K562 (cell line): ENCODE data around the gene GTF2IRD2. TPM values are rescaled to one million over a fixed set of nuclear protein-coding genes. Genes with fewer than 3 reads are reported as not detected.
"Not testable (repeated sequence)": the region's sequence is repeated elsewhere in the genome, so short reads cannot be mapped to it uniquely, and the experiment has no call there.

Experiments
- ATAC-seq: fragments of 200-7000 bp; cut with Tn5 transposase; 3 replicates; pipeline ENCODE4 v1.9.1; 2020; ENCODE audit warnings: moderate library complexity
- BruUV-seq: library from RNA; stranded (reverse); fragments of 400-500 nt; replicated peaks from 2 replicates; lab custom pipeline; 2021; lab: Mats Ljungman, UMichigan
- CTCF ChIA-PET: fragments of 300-600 bp; formaldehyde crosslinking; extraction: SDS; loops from one replicate; lab custom pipeline; 2021; ENCODE audit warnings: low intra/inter-chr PET ratio; lab: Yijun Ruan, JAX
- POLR2A ChIA-PET: fragments of 300-600, 350-650 bp; sonication (Branson Sonifier 250); formaldehyde crosslinking; extraction: SDS; loops from one replicate; lab custom pipeline; 2021; ENCODE audit warnings: antibody characterized with exemption, inconsistent platforms; lab: Yijun Ruan, JAX
- DNase-seq, 4 experiments: peaks; one replicate each; pipeline versions ENCODE4 v3.0.0 to v3.0.0-alpha.2; 2011 to 2018; ENCODE audit warnings: low spot score in 3 of 4, mixed read lengths in 3 of 4; ENCODE audit errors: extremely low read depth in 1 of 4
- FAIRE-seq: peaks from 2 replicates; lab custom pipeline; 2011; peaks lifted over from hg19 to GRCh38; lab: Jason Lieb, UNC
- H2AFZ ChIP-seq: 2 replicates; pipeline ENCODE4 v1.6.0; 2011; ENCODE audit warnings: low read depth, low read length, control low read depth, inconsistent platforms
- H3K27ac ChIP-seq: fragments of 200-600 bp; 3 replicates; pipeline ENCODE4 v1.8.0; 2011; ENCODE audit warnings: low read depth, mild to moderate bottlenecking, control low read depth, inconsistent platforms, low read length, moderate library complexity, mixed read lengths; ENCODE audit errors: extremely low read depth
- H3K27me3 ChIP-seq, 2 experiments: fragments of 300-600 bp in 1 of 2; 2 replicates in 1 of 2; 3 replicates in 1 of 2; pipeline versions ENCODE4 v1.6.0 to v1.8.0; 2011; ENCODE audit warnings: inconsistent platforms in 2 of 2, low read length in 2 of 2, mild to moderate bottlenecking in 1 of 2, mixed read lengths in 1 of 2, moderate library complexity in 1 of 2; ENCODE audit not compliant: control insufficient read depth in 2 of 2, insufficient read depth in 2 of 2
- H3K36me3 ChIP-seq: fragments of 300-600 bp; 3 replicates; pipeline ENCODE4 v1.8.0; 2011; ENCODE audit warnings: mild to moderate bottlenecking, low read length, inconsistent platforms; ENCODE audit not compliant: control insufficient read depth, insufficient read depth
- H3K4me1 ChIP-seq, 2 experiments: fragments of 200-600 bp in 1 of 2; replicated peaks in 1 of 2; 2 replicates in 1 of 2; 3 replicates in 1 of 2; pipeline versions ENCODE4 v1.5.1 to v1.8.0; 2011; ENCODE audit warnings: inconsistent platforms in 2 of 2, low read length in 2 of 2, mild to moderate bottlenecking in 1 of 2, mixed read lengths in 1 of 2, moderate library complexity in 1 of 2; ENCODE audit not compliant: control insufficient read depth in 2 of 2, insufficient read depth in 2 of 2
- H3K4me2 ChIP-seq: 2 replicates; pipeline ENCODE4 v1.6.1; 2011; ENCODE audit warnings: low read length, control low read depth, inconsistent platforms, mixed read lengths; ENCODE audit not compliant: insufficient read depth
- H3K4me3 ChIP-seq: fragments of 200-600 bp; sonication (generic), shearing (Covaris generic); 2 replicates; pipeline ENCODE4 v1.5.1; 2016; ENCODE audit warnings: control low read depth, inconsistent platforms
- H3K79me2 ChIP-seq: fragments of 200-600 bp; 3 replicates; pipeline ENCODE4 v1.8.0; 2011; ENCODE audit warnings: low read length, inconsistent platforms; ENCODE audit not compliant: control insufficient read depth, insufficient read depth
- H3K9ac ChIP-seq, 2 experiments: 2 replicates each; pipeline versions ENCODE4 v1.6.0 to v1.6.1; 2011; ENCODE audit warnings: low read depth in 2 of 2, low read length in 2 of 2, control low read depth in 1 of 2, inconsistent platforms in 1 of 2, mild to moderate bottlenecking in 1 of 2, mixed read lengths in 1 of 2; ENCODE audit not compliant: insufficient read depth in 1 of 2
- H3K9me1 ChIP-seq: one replicate; pipeline ENCODE4 v1.6.0; 2011; ENCODE audit warnings: inconsistent platforms, mild to moderate bottlenecking, low read length, moderate library complexity; ENCODE audit not compliant: control insufficient read depth, insufficient read depth
- H3K9me3 ChIP-seq: replicated peaks from 2 replicates; pipeline ENCODE4 v1.5.1; 2011; ENCODE audit warnings: low read depth, low read length, inconsistent platforms; ENCODE audit not compliant: control insufficient read depth, insufficient read depth
- H4K20me1 ChIP-seq: replicated peaks from 2 replicates; pipeline ENCODE4 v1.6.1; 2011; ENCODE audit warnings: low read length, inconsistent platforms, mixed read lengths; ENCODE audit not compliant: control insufficient read depth, insufficient read depth
- WGBS: fragments of 100-300 bp; shearing (Covaris generic); methylation state at CpG from one replicate; pipeline ENCODE4 v1.1.6; 2016; ENCODE audit warnings: low coverage, mixed read lengths; ENCODE audit not compliant: insufficient coverage; ENCODE audit errors: missing lambda C conversion rate; 5-methylcytosine and 5-hydroxymethylcytosine counted together
- in situ Hi-C: fragments of 300-500 bp; cut with MboI; formaldehyde crosslinking; loops from 4 replicates; pipeline ENCODE4 v1.15.0; 2018; ENCODE audit warnings: inconsistent platforms, mixed read lengths
- intact Hi-C: fragments of 100-400 bp; cut with micrococcal nuclease; formaldehyde crosslinking; loops from 2 replicates; pipeline ENCODE4 v1.14.2; 2022
- polyA plus RNA-seq, 8 experiments: library from polyadenylated mRNA; depleted of rRNA in 4 of 8; stranded (reverse) in 5 of 8; unstranded in 3 of 8; fragments of >200 nt; fragmentation: Nextera tagmentation in 2 of 8; fragmentation: Illumina TruSeq in 1 of 8; extraction: Ambion mirVana in 2 of 8; extraction: Trizol in 1 of 8; gene quantifications; 2 replicates each; pipeline versions ENCODE4 v1.2.1 to v1.2.3, GENCODE V29; 2011 to 2014; ENCODE audit warnings: inconsistent platforms in 1 of 8, missing spikeins in 1 of 8
- total RNA-seq, 7 experiments: library from RNA; depleted of rRNA in 6 of 7; stranded (reverse); fragments of >200 nt in 6 of 7; fragmentation: Illumina TruSeq in 2 of 7; extraction: Trizol in 2 of 7; gene quantifications; 2 replicates each; pipeline versions ENCODE4 v1.2.1 to v1.2.3, GENCODE V29; 2011 to 2021; ENCODE audit warnings: low replicate concordance in 1 of 7

The GTF2IRD2 gene
- total and polyA plus RNA-seq, 9 of the 15 experiments (the other 6 are each of a cell fraction or from before 2014, with no cell fraction given), result 1.9 to 9.7 (median 5.8) TPM

- H4K20me1 ChIP-seq, H3K9me3 ChIP-seq, H3K79me2 ChIP-seq, H3K4me3 ChIP-seq, H3K27ac ChIP-seq, in situ Hi-C loops, H3K4me2 ChIP-seq, BruUV-seq, POLR2A ChIA-PET, H3K9ac ChIP-seq, H3K27me3 ChIP-seq, H2AFZ ChIP-seq, ATAC-seq, H3K4me1 ChIP-seq, intact Hi-C loops, H3K9me1 ChIP-seq, DNase-seq, FAIRE-seq, H3K36me3 ChIP-seq, CTCF ChIA-PET: not testable (repeated sequence)
- 30% methylated on average over 7 of the region's 17 CpGs for WGBS
Observed at GRCh38 chr7:74779053-74779452, 72.4 kb downstream of the GTF2IRD2 start.

- BruUV-seq, POLR2A ChIA-PET, H3K4me2 ChIP-seq, H3K4me3 ChIP-seq, H3K9ac ChIP-seq, H3K27me3 ChIP-seq, CTCF ChIA-PET, DNase-seq, H3K79me2 ChIP-seq, intact Hi-C loops, FAIRE-seq, H3K4me1 ChIP-seq, H3K27ac ChIP-seq, ATAC-seq, H4K20me1 ChIP-seq, H3K36me3 ChIP-seq, in situ Hi-C loops, H2AFZ ChIP-seq, H3K9me3 ChIP-seq, H3K9me1 ChIP-seq: not testable (repeated sequence)
- no CpG with 5 or more reads among the region's 6 CpGs for WGBS
Observed at GRCh38 chr7:74775111-74775510, 76.3 kb downstream of the GTF2IRD2 start.

- FAIRE-seq, H3K9me3 ChIP-seq, BruUV-seq, DNase-seq, H3K4me3 ChIP-seq, POLR2A ChIA-PET, H3K4me1 ChIP-seq, intact Hi-C loops, H3K79me2 ChIP-seq, H3K27ac ChIP-seq, H3K4me2 ChIP-seq, H3K27me3 ChIP-seq, in situ Hi-C loops, H3K9ac ChIP-seq, H3K36me3 ChIP-seq, H2AFZ ChIP-seq, H3K9me1 ChIP-seq, CTCF ChIA-PET, H4K20me1 ChIP-seq: not testable (repeated sequence)
- WGBS, result no CpG with 5 or more reads among the region's 21 CpGs
- peak; percentile 81 for ATAC-seq
Observed at GRCh38 chr7:74773760-74774750, 77.3 kb downstream of the GTF2IRD2 start, which contains the start of gene NCF1. Gene NCF1 (plus strand): TSS chr7:74774011. CDS start chr7:74774032, 21 bp downstream.
